K562 (cell line): Measurements from ENCODE around the gene CAV1. TPM values are rescaled to one million over a fixed set of nuclear protein-coding genes. Genes with fewer than 3 reads are reported as not detected.

Experiments used
- ATAC-seq: fragments of 200-7000 bp; cut with Tn5 transposase; 3 replicates; pipeline ENCODE4 v1.9.1; 2020; ENCODE audit warnings: moderate library complexity
- BruUV-seq: library from RNA; stranded (reverse); fragments of 400-500 nt; replicated peaks from 2 replicates; lab custom pipeline; 2021; lab: Mats Ljungman, UMichigan
- CTCF ChIA-PET: fragments of 300-600 bp; formaldehyde crosslinking; extraction: SDS; loops from one replicate; lab custom pipeline; 2021; ENCODE audit warnings: low intra/inter-chr PET ratio; lab: Yijun Ruan, JAX
- POLR2A ChIA-PET: fragments of 300-600, 350-650 bp; sonication (Branson Sonifier 250); formaldehyde crosslinking; extraction: SDS; loops from one replicate; lab custom pipeline; 2021; ENCODE audit warnings: antibody characterized with exemption, inconsistent platforms; lab: Yijun Ruan, JAX
- DNase-seq, 4 experiments: peaks; one replicate each; pipeline versions ENCODE4 v3.0.0 to v3.0.0-alpha.2; 2011 to 2018; ENCODE audit warnings: low spot score in 3 of 4, mixed read lengths in 3 of 4; ENCODE audit errors: extremely low read depth in 1 of 4
- FAIRE-seq: peaks from 2 replicates; lab custom pipeline; 2011; peaks lifted over from hg19 to GRCh38; lab: Jason Lieb, UNC
- H2AFZ ChIP-seq: 2 replicates; pipeline ENCODE4 v1.6.0; 2011; ENCODE audit warnings: low read depth, low read length, control low read depth, inconsistent platforms
- H3K27ac ChIP-seq: fragments of 200-600 bp; 3 replicates; pipeline ENCODE4 v1.8.0; 2011; ENCODE audit warnings: low read depth, mild to moderate bottlenecking, control low read depth, inconsistent platforms, low read length, moderate library complexity, mixed read lengths; ENCODE audit errors: extremely low read depth
- H3K27me3 ChIP-seq, 2 experiments: fragments of 300-600 bp in 1 of 2; 2 replicates in 1 of 2; 3 replicates in 1 of 2; pipeline versions ENCODE4 v1.6.0 to v1.8.0; 2011; ENCODE audit warnings: inconsistent platforms in 2 of 2, low read length in 2 of 2, mild to moderate bottlenecking in 1 of 2, mixed read lengths in 1 of 2, moderate library complexity in 1 of 2; ENCODE audit not compliant: control insufficient read depth in 2 of 2, insufficient read depth in 2 of 2
- H3K36me3 ChIP-seq: fragments of 300-600 bp; 3 replicates; pipeline ENCODE4 v1.8.0; 2011; ENCODE audit warnings: mild to moderate bottlenecking, low read length, inconsistent platforms; ENCODE audit not compliant: control insufficient read depth, insufficient read depth
- H3K4me1 ChIP-seq, 2 experiments: fragments of 200-600 bp in 1 of 2; replicated peaks in 1 of 2; 2 replicates in 1 of 2; 3 replicates in 1 of 2; pipeline versions ENCODE4 v1.5.1 to v1.8.0; 2011; ENCODE audit warnings: inconsistent platforms in 2 of 2, low read length in 2 of 2, mild to moderate bottlenecking in 1 of 2, mixed read lengths in 1 of 2, moderate library complexity in 1 of 2; ENCODE audit not compliant: control insufficient read depth in 2 of 2, insufficient read depth in 2 of 2
- H3K4me2 ChIP-seq: 2 replicates; pipeline ENCODE4 v1.6.1; 2011; ENCODE audit warnings: low read length, control low read depth, inconsistent platforms, mixed read lengths; ENCODE audit not compliant: insufficient read depth
- H3K4me3 ChIP-seq: fragments of 200-600 bp; sonication (generic), shearing (Covaris generic); 2 replicates; pipeline ENCODE4 v1.5.1; 2016; ENCODE audit warnings: control low read depth, inconsistent platforms
- H3K79me2 ChIP-seq: fragments of 200-600 bp; 3 replicates; pipeline ENCODE4 v1.8.0; 2011; ENCODE audit warnings: low read length, inconsistent platforms; ENCODE audit not compliant: control insufficient read depth, insufficient read depth
- H3K9ac ChIP-seq, 2 experiments: 2 replicates each; pipeline versions ENCODE4 v1.6.0 to v1.6.1; 2011; ENCODE audit warnings: low read depth in 2 of 2, low read length in 2 of 2, control low read depth in 1 of 2, inconsistent platforms in 1 of 2, mild to moderate bottlenecking in 1 of 2, mixed read lengths in 1 of 2; ENCODE audit not compliant: insufficient read depth in 1 of 2
- H3K9me1 ChIP-seq: one replicate; pipeline ENCODE4 v1.6.0; 2011; ENCODE audit warnings: inconsistent platforms, mild to moderate bottlenecking, low read length, moderate library complexity; ENCODE audit not compliant: control insufficient read depth, insufficient read depth
- H3K9me3 ChIP-seq: replicated peaks from 2 replicates; pipeline ENCODE4 v1.5.1; 2011; ENCODE audit warnings: low read depth, low read length, inconsistent platforms; ENCODE audit not compliant: control insufficient read depth, insufficient read depth
- H4K20me1 ChIP-seq: replicated peaks from 2 replicates; pipeline ENCODE4 v1.6.1; 2011; ENCODE audit warnings: low read length, inconsistent platforms, mixed read lengths; ENCODE audit not compliant: control insufficient read depth, insufficient read depth
- ADNP ChIP-seq: fragments of 200-800 bp; sonication (Bioruptor generic); IDR thresholded peaks from 2 replicates; pipeline ENCODE4 v1.6.1; 2016; ENCODE audit warnings: missing genetic modification characterization, missing compliant biosample characterization
- CTCFL ChIP-seq: IDR thresholded peaks from 2 replicates; pipeline ENCODE4 v1.6.1; 2011; ENCODE audit warnings: borderline replicate concordance, low read depth, mild to moderate bottlenecking, moderate library complexity, low read length; ENCODE audit not compliant: insufficient read depth, poor library complexity, severe bottlenecking
- FOXA3 ChIP-seq, 2 experiments: fragments of 450-650 bp in 1 of 2; sonication (generic) in 1 of 2; formaldehyde crosslinking; IDR thresholded peaks in 1 of 2; conservative IDR thresholded peaks in 1 of 2; 2 replicates each; pipeline versions ENCODE4 v1.4.0 to v1.8.0; 2020 to 2022; ENCODE audit warnings: mild to moderate bottlenecking in 2 of 2, missing genetic modification reagents in 1 of 2
- HOMEZ ChIP-seq: fragments of 250-450 bp; sonication (Bioruptor Pico); IDR thresholded peaks from 2 replicates; pipeline ENCODE4 v1.4.0; 2020; ENCODE audit warnings: mild to moderate bottlenecking, moderate library complexity
- KHSRP ChIP-seq: fragments of 450-650 bp; IDR thresholded peaks from 2 replicates; pipeline ENCODE4 v1.6.1; 2017
- MBD2 ChIP-seq: sonication (generic); IDR thresholded peaks from 2 replicates; pipeline ENCODE4 v1.6.1; 2016; ENCODE audit warnings: low read depth, borderline replicate concordance
- MCM3 ChIP-seq: fragments of 450-650 bp; IDR thresholded peaks from 2 replicates; pipeline ENCODE4 v1.6.1; 2016
- SMC3 ChIP-seq: conservative IDR thresholded peaks from 2 replicates; pipeline ENCODE4 v1.6.1; 2011; ENCODE audit warnings: low read depth, low read length, improper control_type of control experiment; ENCODE audit not compliant: insufficient read depth
- TARDBP ChIP-seq: fragments of 450-650 bp; IDR thresholded peaks from 2 replicates; pipeline ENCODE4 v1.6.1; 2016
- TSHZ1 ChIP-seq: fragments of 250-450 bp; sonication (Bioruptor Pico); IDR thresholded peaks from 2 replicates; pipeline ENCODE4 v1.4.0; 2020; ENCODE audit warnings: mild to moderate bottlenecking, moderate library complexity
- ZNF668 ChIP-seq: fragments of 250-450 bp; sonication (Bioruptor Pico); IDR thresholded peaks from 2 replicates; pipeline ENCODE4 v1.8.0; 2022; ENCODE audit warnings: mild to moderate bottlenecking, inconsistent platforms
- WGBS: fragments of 100-300 bp; shearing (Covaris generic); methylation state at CpG from one replicate; pipeline ENCODE4 v1.1.6; 2016; ENCODE audit warnings: low coverage, mixed read lengths; ENCODE audit not compliant: insufficient coverage; ENCODE audit errors: missing lambda C conversion rate; 5-methylcytosine and 5-hydroxymethylcytosine counted together
- in situ Hi-C: fragments of 300-500 bp; cut with MboI; formaldehyde crosslinking; loops from 4 replicates; pipeline ENCODE4 v1.15.0; 2018; ENCODE audit warnings: inconsistent platforms, mixed read lengths
- intact Hi-C: fragments of 100-400 bp; cut with micrococcal nuclease; formaldehyde crosslinking; loops from 2 replicates; pipeline ENCODE4 v1.14.2; 2022
- polyA plus RNA-seq, 8 experiments: library from polyadenylated mRNA; depleted of rRNA in 4 of 8; stranded (reverse) in 5 of 8; unstranded in 3 of 8; fragments of >200 nt; fragmentation: Nextera tagmentation in 2 of 8; fragmentation: Illumina TruSeq in 1 of 8; extraction: Ambion mirVana in 2 of 8; extraction: Trizol in 1 of 8; gene quantifications; 2 replicates each; pipeline versions ENCODE4 v1.2.1 to v1.2.3, GENCODE V29; 2011 to 2014; ENCODE audit warnings: inconsistent platforms in 1 of 8, missing spikeins in 1 of 8
- total RNA-seq, 7 experiments: library from RNA; depleted of rRNA in 6 of 7; stranded (reverse); fragments of >200 nt in 6 of 7; fragmentation: Illumina TruSeq in 2 of 7; extraction: Trizol in 2 of 7; gene quantifications; 2 replicates each; pipeline versions ENCODE4 v1.2.1 to v1.2.3, GENCODE V29; 2011 to 2021; ENCODE audit warnings: low replicate concordance in 1 of 7

The CAV1 gene
- total and polyA plus RNA-seq, 9 of the 15 experiments (the other 6 are each of a cell fraction or from before 2014, with no cell fraction given) = 0.08 to 1.5 (median 0.63) TPM

- H3K79me2 ChIP-seq = no peaks in the 10 kb centered on the region
- intact Hi-C loops (loop anchor here (1.0 to 5.0 kb wide), 7 partner anchors 62 to 451 kb away; no protein-coding TSS in a partner anchor), in situ Hi-C loops (no loop called here)
- H3K36me3 ChIP-seq = no peaks in the 10 kb centered on the region
- peaks cover 10% of the 10 kb centered on the region in 2 experiments; a peak in 3 of 5 replicates for H3K27me3 ChIP-seq
- no TSS peak for BruUV-seq
- H3K9me3 ChIP-seq = no peaks in the 10 kb centered on the region
- peaks cover 0 to 9% of the 10 kb centered on the region in 2 experiments; a peak in 3 of 5 replicates for H3K4me1 ChIP-seq
- POLR2A ChIA-PET = no interaction called here
- H4K20me1 ChIP-seq = no peaks in the 10 kb centered on the region
- ATAC-seq (peak; percentile 85), FAIRE-seq (peak; percentile 71), DNase-seq (peak; percentile 52 to 75 (median 64))
- H3K9me1 ChIP-seq = no peaks in the 10 kb centered on the region
- CTCF ChIA-PET = interaction anchor here (0.5 to 5.4 kb wide), 13 partner anchors 63 to 796 kb away, joined by 3 to 97 read pairs (median 5); partner anchors contain the start of gene TES
- no peak overlapping the region for H3K27ac ChIP-seq
- WGBS = 0% methylated on average over 4 of the region's 4 CpGs
- H3K4me2 ChIP-seq = no peak overlapping the region
- H3K4me3 ChIP-seq = no peak overlapping the region
- H3K9ac ChIP-seq = no peak overlapping the region
- no peak overlapping the region for H2AFZ ChIP-seq
- TF ChIP-seq TSHZ1 (CRISPR knock-in tag) (no peak), KHSRP (no peak), MCM3 (no peak), FOXA3 (CRISPR knock-in tag; conservative IDR thresholded peaks at IDR 0.05 in 1 of 2, IDR thresholded peaks at IDR 0.05 in 1 of 2) (0 out of 4 replicates have a peak, but pooled peaks of 1 of the 2 experiments have one; percentile 3), TARDBP (no peak), HOMEZ (CRISPR knock-in tag) (no peak), ADNP (tag) (no peak), CTCFL (no peak), ZNF668 (CRISPR knock-in tag) (no peak), MBD2 (no peak), SMC3 (peak; percentile 93)
Measured at GRCh38 chr7:116588641-116589594, 64.1 kb downstream of the CAV1 start.
